Measurements from ENCODE around the gene DOCK10. TPM values are rescaled to one million over a fixed set of nuclear protein-coding genes. Genes with fewer than 3 reads are reported as not detected.

Gene DOCK10
- total RNA-seq, 1 experiment from 2014 or later = 2.9 TPM

DNA sequence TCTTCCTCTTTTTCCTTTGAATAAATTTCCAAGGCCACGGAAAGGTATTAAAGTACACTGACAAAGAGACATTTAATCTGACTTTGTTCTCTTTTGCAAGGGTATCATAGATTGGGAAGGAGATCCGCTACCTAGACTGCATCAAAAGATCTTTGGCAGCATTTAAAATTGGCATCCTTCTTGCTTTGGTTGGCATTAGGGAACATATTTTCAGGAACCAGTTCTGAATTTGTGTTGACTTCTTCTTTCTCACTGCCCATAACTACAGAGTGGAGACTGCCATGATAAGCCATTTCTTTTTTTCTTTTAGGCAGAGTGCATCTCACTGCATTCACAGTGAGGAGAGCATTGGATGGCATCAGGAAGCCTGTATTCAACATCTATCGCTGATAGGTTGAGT, 83.4 kb downstream of the DOCK10 start:
- ATAC-seq = no peak
- H3K4me1 Mint-ChIP-seq = peaks cover 10% of the 10 kb centered on the region
- H3K27me3 Mint-ChIP-seq (ENCODE audit: low read depth) = no peaks in the 10 kb centered on the region
- POLR2A ChIA-PET = no interaction called here
- H3K36me3 Mint-ChIP-seq = no peaks in the 10 kb centered on the region; the same call in 1 of the 2 replicates
- CTCF ChIA-PET = no interaction called here
- no peak for DNase-seq (ENCODE audit: low spot score)
- TF ChIP-seq OVOL2 (CRISPR knock-in tag; IDR thresholded peaks at IDR 0.05; ENCODE audit: borderline replicate concordance) (no peak), PRRX2 (CRISPR knock-in tag; IDR thresholded peaks at IDR 0.05) (no peak), KAT7 (CRISPR knock-in tag; IDR thresholded peaks at IDR 0.05; ENCODE audit: borderline replicate concordance) (no peak), SMAD4 (CRISPR knock-in tag; IDR thresholded peaks at IDR 0.05) (no peak), NR1H2 (CRISPR knock-in tag; IDR thresholded peaks at IDR 0.05) (no peak), SOX15 (CRISPR knock-in tag; IDR thresholded peaks at IDR 0.05) (no peak), ZNF423 (CRISPR knock-in tag; IDR thresholded peaks at IDR 0.05) (no peak), NR2C2 (CRISPR knock-in tag; IDR thresholded peaks at IDR 0.05) (no peak), AFF4 (CRISPR knock-in tag; IDR thresholded peaks at IDR 0.05; ENCODE audit: borderline replicate concordance) (no peak), TEAD4 (CRISPR knock-in tag; IDR thresholded peaks at IDR 0.05) (no peak), RORB (CRISPR knock-in tag; IDR thresholded peaks at IDR 0.05) (no peak), CREM (CRISPR knock-in tag; IDR thresholded peaks at IDR 0.05) (no peak), ERG (CRISPR knock-in tag; IDR thresholded peaks at IDR 0.05) (no peak), MYBL2 (CRISPR knock-in tag; IDR thresholded peaks at IDR 0.05) (no peak)
- TF ChIP-seq, protein P1, sequence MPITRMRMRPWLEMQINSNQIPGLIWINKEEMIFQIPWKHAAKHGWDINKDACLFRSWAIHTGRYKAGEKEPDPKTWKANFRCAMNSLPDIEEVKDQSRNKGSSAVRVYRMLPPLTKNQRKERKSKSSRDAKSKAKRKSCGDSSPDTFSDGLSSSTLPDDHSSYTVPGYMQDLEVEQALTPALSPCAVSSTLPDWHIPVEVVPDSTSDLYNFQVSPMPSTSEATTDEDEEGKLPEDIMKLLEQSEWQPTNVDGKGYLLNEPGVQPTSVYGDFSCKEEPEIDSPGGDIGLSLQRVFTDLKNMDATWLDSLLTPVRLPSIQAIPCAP (CRISPR knock-in tag; IDR thresholded peaks at IDR 0.05) = no peak
- TF ChIP-seq, protein P2, sequence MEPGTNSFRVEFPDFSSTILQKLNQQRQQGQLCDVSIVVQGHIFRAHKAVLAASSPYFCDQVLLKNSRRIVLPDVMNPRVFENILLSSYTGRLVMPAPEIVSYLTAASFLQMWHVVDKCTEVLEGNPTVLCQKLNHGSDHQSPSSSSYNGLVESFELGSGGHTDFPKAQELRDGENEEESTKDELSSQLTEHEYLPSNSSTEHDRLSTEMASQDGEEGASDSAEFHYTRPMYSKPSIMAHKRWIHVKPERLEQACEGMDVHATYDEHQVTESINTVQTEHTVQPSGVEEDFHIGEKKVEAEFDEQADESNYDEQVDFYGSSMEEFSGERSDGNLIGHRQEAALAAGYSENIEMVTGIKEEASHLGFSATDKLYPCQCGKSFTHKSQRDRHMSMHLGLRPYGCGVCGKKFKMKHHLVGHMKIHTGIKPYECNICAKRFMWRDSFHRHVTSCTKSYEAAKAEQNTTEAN (CRISPR knock-in tag; IDR thresholded peaks at IDR 0.05) = no peak
- no peak overlapping the region for H3K4me3 Mint-ChIP-seq
- H3K27ac Mint-ChIP-seq = no peak overlapping the region
- peaks cover 4% of the 10 kb centered on the region for H3K9me3 Mint-ChIP-seq

DNA sequence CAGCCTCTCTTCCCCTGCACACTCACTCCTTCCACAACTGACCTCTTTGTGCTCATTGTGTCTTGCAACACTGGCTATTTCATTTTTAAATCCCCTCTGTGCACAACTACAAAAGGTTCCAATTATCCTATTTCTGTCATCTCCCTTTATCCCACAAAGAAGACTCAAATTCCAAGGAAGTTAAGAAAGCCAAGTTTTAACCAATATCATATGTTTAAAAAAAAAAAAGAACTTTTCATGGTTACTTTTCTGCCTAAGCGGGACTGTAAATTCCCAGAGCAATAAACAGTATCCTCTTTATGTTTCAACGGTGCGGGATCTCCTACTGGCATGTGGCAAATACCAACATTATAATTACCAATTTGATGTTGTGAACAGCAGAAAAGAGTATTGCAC, 83.8 kb downstream of the DOCK10 start:
- H3K4me3 Mint-ChIP-seq = no peak overlapping the region
- H3K9me3 Mint-ChIP-seq = peaks cover 4% of the 10 kb centered on the region
- DNase-seq (ENCODE audit: low spot score) (no peak), ATAC-seq (no peak)
- peaks cover 10% of the 10 kb centered on the region for H3K4me1 Mint-ChIP-seq
- CTCF ChIA-PET = no interaction called here
- no peaks in the 10 kb centered on the region for H3K27me3 Mint-ChIP-seq (ENCODE audit: low read depth)
- no peak overlapping the region for H3K27ac Mint-ChIP-seq
- POLR2A ChIA-PET = no interaction called here
- H3K36me3 Mint-ChIP-seq = no peaks in the 10 kb centered on the region; the same call in 1 of the 2 replicates
- no peak for TF ChIP-seq MLX (CRISPR knock-in tag; IDR thresholded peaks at IDR 0.05)
- TF ChIP-seq, protein P3, sequence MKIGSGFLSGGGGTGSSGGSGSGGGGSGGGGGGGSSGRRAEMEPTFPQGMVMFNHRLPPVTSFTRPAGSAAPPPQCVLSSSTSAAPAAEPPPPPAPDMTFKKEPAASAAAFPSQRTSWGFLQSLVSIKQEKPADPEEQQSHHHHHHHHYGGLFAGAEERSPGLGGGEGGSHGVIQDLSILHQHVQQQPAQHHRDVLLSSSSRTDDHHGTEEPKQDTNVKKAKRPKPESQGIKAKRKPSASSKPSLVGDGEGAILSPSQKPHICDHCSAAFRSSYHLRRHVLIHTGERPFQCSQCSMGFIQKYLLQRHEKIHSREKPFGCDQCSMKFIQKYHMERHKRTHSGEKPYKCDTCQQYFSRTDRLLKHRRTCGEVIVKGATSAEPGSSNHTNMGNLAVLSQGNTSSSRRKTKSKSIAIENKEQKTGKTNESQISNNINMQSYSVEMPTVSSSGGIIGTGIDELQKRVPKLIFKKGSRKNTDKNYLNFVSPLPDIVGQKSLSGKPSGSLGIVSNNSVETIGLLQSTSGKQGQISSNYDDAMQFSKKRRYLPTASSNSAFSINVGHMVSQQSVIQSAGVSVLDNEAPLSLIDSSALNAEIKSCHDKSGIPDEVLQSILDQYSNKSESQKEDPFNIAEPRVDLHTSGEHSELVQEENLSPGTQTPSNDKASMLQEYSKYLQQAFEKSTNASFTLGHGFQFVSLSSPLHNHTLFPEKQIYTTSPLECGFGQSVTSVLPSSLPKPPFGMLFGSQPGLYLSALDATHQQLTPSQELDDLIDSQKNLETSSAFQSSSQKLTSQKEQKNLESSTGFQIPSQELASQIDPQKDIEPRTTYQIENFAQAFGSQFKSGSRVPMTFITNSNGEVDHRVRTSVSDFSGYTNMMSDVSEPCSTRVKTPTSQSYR (CRISPR knock-in tag; IDR thresholded peaks at IDR 0.05) = no peak
- no peak for TF ChIP-seq STAT6 (CRISPR knock-in tag; conservative IDR thresholded peaks at IDR 0.05; ENCODE audit: low read depth)
- TF ChIP-seq ZNF219 (CRISPR knock-in tag; IDR thresholded peaks at IDR 0.05; ENCODE audit: borderline replicate concordance) = no peak
- no peak for TF ChIP-seq HMGXB4 (CRISPR knock-in tag; IDR thresholded peaks at IDR 0.05)
- TF ChIP-seq RORB (CRISPR knock-in tag; IDR thresholded peaks at IDR 0.05) = no peak
